Measurements from ENCODE around the gene SP140L.
"Not testable (repeated sequence)": the region's sequence is repeated elsewhere in the genome, so short reads cannot be mapped to it uniquely, and the experiment has no call there.

Gene SP140L

GRCh38 chr2:230328155-230328458 is 1.1 kb downstream of the SP140L start:
- H3K4me3 ChIP-seq (ENCODE audit: low read depth, low read length): peak overlapping the region; percentile 80
- TF ChIP-seq MAX (IDR thresholded peaks at IDR 0.05; ENCODE audit: low read depth, low read length): no peak
- no peak for TF ChIP-seq CTCF (IDR thresholded peaks at IDR 0.05; ENCODE audit: low read depth, low read length)
- TF ChIP-seq MYC (IDR thresholded peaks at IDR 0.05; ENCODE audit: low read depth, low read length): no peak
- TF ChIP-seq POLR2A (IDR thresholded peaks at IDR 0.05; ENCODE audit: extremely low read depth, insufficient read length): no peak
- no peak for DNase-seq (ENCODE audit: low read depth)

- TF ChIP-seq POLR2A (IDR thresholded peaks at IDR 0.05; ENCODE audit: extremely low read depth, insufficient read length) (no peak), MYC (IDR thresholded peaks at IDR 0.05; ENCODE audit: low read depth, low read length) (no peak), CTCF (IDR thresholded peaks at IDR 0.05; ENCODE audit: low read depth, low read length) (no peak), MAX (IDR thresholded peaks at IDR 0.05; ENCODE audit: low read depth, low read length) (no peak)
- H3K4me3 ChIP-seq (ENCODE audit: low read depth, low read length): no peak overlapping the region
- no peak for DNase-seq (ENCODE audit: low read depth)
These were observed 3.1 kb downstream of the SP140L start for GRCh38 chr2:230329946-230330605.

GRCh38 chr2:230330725-230331124 is 3.7 kb downstream of the SP140L start:
- H3K4me3 ChIP-seq (ENCODE audit: low read depth, low read length): no peak overlapping the region
- TF ChIP-seq MYC (IDR thresholded peaks at IDR 0.05; ENCODE audit: low read depth, low read length) (no peak), CTCF (IDR thresholded peaks at IDR 0.05; ENCODE audit: low read depth, low read length) (no peak), POLR2A (IDR thresholded peaks at IDR 0.05; ENCODE audit: extremely low read depth, insufficient read length) (no peak), MAX (IDR thresholded peaks at IDR 0.05; ENCODE audit: low read depth, low read length) (no peak)
- DNase-seq (ENCODE audit: low read depth): no peak

- DNase-seq (ENCODE audit: low read depth): no peak
- H3K4me3 ChIP-seq (ENCODE audit: low read depth, low read length): no peak overlapping the region
- TF ChIP-seq MAX (IDR thresholded peaks at IDR 0.05; ENCODE audit: low read depth, low read length): no peak
- no peak for TF ChIP-seq POLR2A (IDR thresholded peaks at IDR 0.05; ENCODE audit: extremely low read depth, insufficient read length)
- TF ChIP-seq MYC (IDR thresholded peaks at IDR 0.05; ENCODE audit: low read depth, low read length): no peak
- TF ChIP-seq CTCF (IDR thresholded peaks at IDR 0.05; ENCODE audit: low read depth, low read length): no peak
These were observed 8.5 kb downstream of the SP140L start for GRCh38 chr2:230335461-230335863.

GRCh38 chr2:230335864-230336506 is 9.0 kb downstream of the SP140L start:
- TF ChIP-seq CTCF (IDR thresholded peaks at IDR 0.05; ENCODE audit: low read depth, low read length) (no peak), MYC (IDR thresholded peaks at IDR 0.05; ENCODE audit: low read depth, low read length) (no peak), POLR2A (IDR thresholded peaks at IDR 0.05; ENCODE audit: extremely low read depth, insufficient read length) (no peak), MAX (IDR thresholded peaks at IDR 0.05; ENCODE audit: low read depth, low read length) (no peak)
- no peak overlapping the region for H3K4me3 ChIP-seq (ENCODE audit: low read depth, low read length)
- DNase-seq (ENCODE audit: low read depth): no peak

- DNase-seq (ENCODE audit: low read depth); H3K4me3 ChIP-seq (ENCODE audit: low read depth, low read length): not testable (repeated sequence)
These were observed 15.0 kb downstream of the SP140L start for GRCh38 chr2:230341936-230342528.

GRCh38 chr2:230343041-230343624 is 16.1 kb downstream of the SP140L start:
- H3K4me3 ChIP-seq (ENCODE audit: low read depth, low read length); DNase-seq (ENCODE audit: low read depth): not testable (repeated sequence)
